PC-9 (cell line): ENCODE measurements around the gene EED. TPM values are rescaled to one million over a fixed set of nuclear protein-coding genes. Genes with fewer than 3 reads are reported as not detected.

Experiments
- BruUV-seq: library from RNA; stranded (reverse); fragments of 400-500 nt; replicated peaks from 2 replicates; lab custom pipeline; 2021; lab: Mats Ljungman, UMichigan
- CTCF ChIA-PET: fragments of 300-600 bp; sonication (Branson Sonifier 250); formaldehyde crosslinking; loops from one replicate; lab custom pipeline; 2022; ENCODE audit warnings: antibody characterized with exemption; lab: Charles Lee
- POLR2A ChIA-PET: fragments of 300-600 bp; sonication (Branson Sonifier 250); formaldehyde crosslinking; loops from one replicate; lab custom pipeline; 2022; ENCODE audit warnings: antibody characterized with exemption; ENCODE audit not compliant: unreplicated experiment; lab: Charles Lee
- DNase-seq, 2 experiments: peaks; one replicate each; pipeline versions ENCODE4 v3.0.0 to v3.0.0-alpha.2; 2015 to 2022; ENCODE audit warnings: mixed read lengths in 1 of 2
- H2AFZ ChIP-seq: fragments of 200-600 bp; sonication (generic); 2 replicates; pipeline ENCODE4 v1.8.1; 2017; ENCODE audit warnings: antibody characterized with exemption
- H3F3A ChIP-seq: fragments of 200-600 bp; sonication (generic); 2 replicates; pipeline ENCODE4 v1.8.1; 2017; ENCODE audit warnings: antibody characterized with exemption, mild to moderate bottlenecking, low read depth; ENCODE audit not compliant: insufficient read depth
- H3K27ac ChIP-seq: fragments of 200-600 bp; sonication (generic); 2 replicates; pipeline ENCODE4 v1.6.1; 2016; ENCODE audit warnings: mixed run types
- H3K27me3 ChIP-seq: fragments of 200-600 bp; sonication (generic); 2 replicates; pipeline ENCODE4 v1.6.1; 2016; ENCODE audit warnings: low read depth, mixed run types; ENCODE audit not compliant: insufficient read depth
- H3K36me3 ChIP-seq: fragments of 200-600 bp; sonication (generic); 2 replicates; pipeline ENCODE4 v1.6.1; 2016; ENCODE audit warnings: low read depth, mixed run types
- H3K4me1 ChIP-seq: fragments of 200-600 bp; sonication (generic); replicated peaks from 2 replicates; pipeline ENCODE4 v1.6.1; 2016; ENCODE audit warnings: mixed run types; ENCODE audit not compliant: insufficient read depth
- H3K4me2 ChIP-seq: fragments of 200-600 bp; sonication (generic); 2 replicates; pipeline ENCODE4 v1.6.1; 2017; ENCODE audit warnings: mixed run types
- H3K4me3 ChIP-seq: fragments of 200-600 bp; sonication (generic); 2 replicates; pipeline ENCODE4 v1.6.1; 2016; ENCODE audit warnings: mixed run types
- H3K79me2 ChIP-seq: fragments of 200-600 bp; sonication (generic); 2 replicates; pipeline ENCODE4 v1.6.1; 2017; ENCODE audit warnings: low read depth, mixed run types
- H3K9me2 ChIP-seq: fragments of 200-600 bp; sonication (generic); 2 replicates; pipeline ENCODE4 v1.8.1; 2017; ENCODE audit warnings: mild to moderate bottlenecking; ENCODE audit not compliant: insufficient read depth
- H3K9me3 ChIP-seq: fragments of 200-600 bp; sonication (generic); 2 replicates; pipeline ENCODE4 v1.8.1; 2016; ENCODE audit warnings: low read depth; ENCODE audit not compliant: insufficient read depth
- H4K20me1 ChIP-seq: fragments of 200-600 bp; sonication (generic); 2 replicates; pipeline ENCODE4 v1.8.1; 2017; ENCODE audit not compliant: insufficient read depth
- CTCF ChIP-seq: fragments of 200-600 bp; sonication (generic); conservative IDR thresholded peaks from 2 replicates; pipeline ENCODE4 v1.6.1; 2017; ENCODE audit warnings: mixed run types, antibody characterized with exemption, mild to moderate bottlenecking, moderate library complexity
- EZH2 ChIP-seq: fragments of 200-600 bp; sonication (generic); IDR thresholded peaks from 2 replicates; pipeline ENCODE4 v1.8.0; 2017; ENCODE audit warnings: antibody characterized with exemption, low read depth
- intact Hi-C: fragments of 100-400 bp; cut with micrococcal nuclease; formaldehyde crosslinking; loops from one replicate; pipeline ENCODE4 v1.10.0; 2022; ENCODE audit not compliant: unreplicated experiment
- total RNA-seq: library from RNA; stranded (reverse); gene quantifications from 2 replicates; pipeline ENCODE4 v1.2.3, GENCODE V29; 2021

EED gene
- total RNA-seq, 1 experiment from 2014 or later = 37.4 TPM

- no TSS peak for BruUV-seq
- Histone ChIP-seq H3K4me2 (no peak overlapping the region), H3K4me1 (no peaks in the 10 kb centered on the region), H2AFZ (no peak overlapping the region), H4K20me1 (peaks cover 20% of the 10 kb centered on the region), H3K36me3 (peaks cover 65% of the 10 kb centered on the region), H3K79me2 (peaks cover 43% of the 10 kb centered on the region), H3K27me3 (no peaks in the 10 kb centered on the region), H3K4me3 (no peak overlapping the region), H3K27ac (no peak overlapping the region), H3K9me3 (no peaks in the 10 kb centered on the region), H3F3A (peaks cover 22% of the 10 kb centered on the region), H3K9me2 (no peaks in the 10 kb centered on the region)
- intact Hi-C loops = no loop called here
- TF ChIP-seq CTCF (no peak), EZH2 (no peak)
- POLR2A ChIA-PET = no interaction called here
- no peak for DNase-seq
- CTCF ChIA-PET = no interaction called here
Measured at GRCh38 chr11:86261328-86261727, 16.8 kb downstream of the EED start.

- H3K27ac ChIP-seq = no peak overlapping the region
- no peak overlapping the region for H3K4me3 ChIP-seq
- no peaks in the 10 kb centered on the region for H3K9me3 ChIP-seq
- BruUV-seq = no TSS peak
- no peak overlapping the region for H2AFZ ChIP-seq
- ChIA-PET CTCF (no interaction called here), POLR2A (no interaction called here)
- no peak for DNase-seq
- no peaks in the 10 kb centered on the region for H3K27me3 ChIP-seq
- H4K20me1 ChIP-seq = peaks cover 15% of the 10 kb centered on the region
- H3K79me2 ChIP-seq = peaks cover 33% of the 10 kb centered on the region
- intact Hi-C loops = no loop called here
- H3K9me2 ChIP-seq = no peaks in the 10 kb centered on the region
- TF ChIP-seq CTCF = no peak
- TF ChIP-seq EZH2 = no peak
- H3K4me1 ChIP-seq = no peaks in the 10 kb centered on the region
- H3K4me2 ChIP-seq = no peak overlapping the region
- peaks cover 31% of the 10 kb centered on the region for H3F3A ChIP-seq
- H3K36me3 ChIP-seq = peaks cover 64% of the 10 kb centered on the region
Measured at GRCh38 chr11:86262387-86262786, 17.8 kb downstream of the EED start.

- no peaks in the 10 kb centered on the region for H3K9me3 ChIP-seq
- no peaks in the 10 kb centered on the region for H3K4me1 ChIP-seq
- DNase-seq = no peak
- H3K36me3 ChIP-seq = peaks cover 60% of the 10 kb centered on the region
- TF ChIP-seq EZH2 = no peak
- no peak for TF ChIP-seq CTCF
- H3K79me2 ChIP-seq = peaks cover 35% of the 10 kb centered on the region
- H3K4me3 ChIP-seq = no peak overlapping the region
- intact Hi-C loops = no loop called here
- H3F3A ChIP-seq = peaks cover 37% of the 10 kb centered on the region
- no peaks in the 10 kb centered on the region for H3K27me3 ChIP-seq
- H2AFZ ChIP-seq = no peak overlapping the region
- no peak overlapping the region for H3K27ac ChIP-seq
- ChIA-PET POLR2A (no interaction called here), CTCF (interaction anchor here (0.6 kb wide), 1 partner anchor 666 kb away, joined by 3 read pairs; no protein-coding TSS in a partner anchor)
- no peaks in the 10 kb centered on the region for H3K9me2 ChIP-seq
- BruUV-seq = no TSS peak
- no peak overlapping the region for H3K4me2 ChIP-seq
- peaks cover 13% of the 10 kb centered on the region for H4K20me1 ChIP-seq
Measured at GRCh38 chr11:86264649-86265048, 20.1 kb downstream of the EED start.
